KOPT-K1 (cell line): ENCODE results near the gene FAM98C.
"Not testable (repeated sequence)": the region's sequence is repeated elsewhere in the genome, so short reads cannot be mapped to it uniquely, and the experiment has no call there.

Experiments used
- H3K27ac ChIP-seq: fragments of 200-600 bp; sonication (generic); 2 replicates; pipeline ENCODE4 v1.5.1; 2016; ENCODE audit warnings: antibody characterized with exemption, mild to moderate bottlenecking, low read depth, low read length; ENCODE audit not compliant: poor library complexity, severe bottlenecking
- H3K36me3 ChIP-seq: fragments of 200-600 bp; sonication (generic); 2 replicates; pipeline ENCODE4 v1.5.1; 2017; ENCODE audit warnings: antibody characterized with exemption, mild to moderate bottlenecking, low read length, moderate library complexity; ENCODE audit not compliant: insufficient read depth
- H3K9me3 ChIP-seq: fragments of 200-600 bp; sonication (generic); 2 replicates; pipeline ENCODE4 v1.5.1; 2017; ENCODE audit warnings: antibody characterized with exemption, low read length, mild to moderate bottlenecking; ENCODE audit not compliant: insufficient read depth, poor library complexity, severe bottlenecking

FAM98C gene

DNA sequence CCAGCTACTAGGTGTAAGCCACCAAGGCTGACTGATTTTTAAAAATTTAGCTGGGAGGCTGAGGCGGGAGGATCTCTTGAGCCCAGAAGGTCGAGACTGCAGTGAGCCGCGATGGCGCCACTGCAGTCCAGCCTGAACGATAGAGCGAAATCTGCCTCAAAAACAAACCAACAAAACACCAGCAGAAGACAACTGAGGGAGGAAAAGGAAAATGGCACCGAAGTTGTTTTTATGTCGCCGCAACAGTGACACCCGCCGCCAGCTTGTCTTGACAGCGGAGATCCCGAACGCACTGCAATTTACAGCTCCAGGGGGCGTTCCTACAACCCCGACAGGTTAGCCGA lies 298 bp upstream of the FAM98C start:
- H3K36me3 ChIP-seq, result no peaks in the 10 kb centered on the region
- no peaks in the 10 kb centered on the region for H3K9me3 ChIP-seq
- H3K27ac ChIP-seq, result no peak overlapping the region

DNA sequence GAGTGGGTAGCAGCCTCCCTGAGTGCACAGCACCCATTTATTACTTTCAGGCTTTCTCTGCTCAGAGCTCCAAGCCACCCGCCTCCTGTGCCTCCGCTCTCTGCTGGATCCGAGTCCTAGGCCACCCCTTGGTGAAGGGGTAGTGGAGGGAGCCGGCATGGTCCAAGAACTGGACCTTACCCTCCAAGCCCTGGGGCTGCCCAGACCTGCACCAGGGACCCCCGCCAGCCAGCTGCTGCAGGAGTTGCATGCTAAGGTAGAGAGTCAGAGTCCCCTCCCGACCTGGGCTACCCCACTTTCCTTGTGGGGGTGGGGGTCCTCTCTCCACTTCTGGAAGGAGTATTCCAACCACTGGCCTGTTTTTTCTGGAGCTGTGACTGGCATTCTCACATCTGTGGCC lies 2.0 kb downstream of the FAM98C start:
- Histone ChIP-seq H3K36me3 (no peaks in the 10 kb centered on the region), H3K9me3 (no peaks in the 10 kb centered on the region), H3K27ac (no peak overlapping the region)

GRCh38 chr19:38405276-38405675 lies 2.4 kb downstream of the FAM98C start:
- no peaks in the 10 kb centered on the region for H3K36me3 ChIP-seq
- no peak overlapping the region for H3K27ac ChIP-seq

GRCh38 chr19:38409631-38410133 lies 6.8 kb downstream of the FAM98C start:
- Histone ChIP-seq H3K36me3 (no peaks in the 10 kb centered on the region), H3K9me3 (no peaks in the 10 kb centered on the region), H3K27ac (no peak overlapping the region)

More at GRCh38 chr19:38405276-38405675, 2.4 kb downstream of the FAM98C start:
- no peaks in the 10 kb centered on the region for H3K9me3 ChIP-seq

DNA sequence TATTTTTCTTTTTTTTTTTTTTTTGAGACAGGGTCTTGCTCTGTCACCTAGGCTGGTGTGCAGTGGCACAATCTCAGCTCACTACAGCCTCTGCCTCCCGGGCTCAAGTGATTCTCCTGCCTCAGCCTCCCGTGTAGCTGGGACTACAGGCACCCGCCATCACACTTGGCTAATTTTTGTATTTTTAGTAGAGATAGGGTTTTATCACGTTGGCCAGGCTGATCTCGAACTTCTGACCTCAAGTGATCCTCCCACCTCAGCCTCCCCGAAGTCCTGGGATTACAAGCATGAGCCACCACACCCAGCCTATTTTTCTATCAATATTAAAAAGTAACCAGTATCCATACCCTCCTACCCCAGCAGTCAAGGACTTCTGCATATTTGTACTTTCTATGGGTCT lies 7.5 kb downstream of the FAM98C start:
- H3K9me3 ChIP-seq, H3K27ac ChIP-seq, H3K36me3 ChIP-seq: not testable (repeated sequence)

DNA sequence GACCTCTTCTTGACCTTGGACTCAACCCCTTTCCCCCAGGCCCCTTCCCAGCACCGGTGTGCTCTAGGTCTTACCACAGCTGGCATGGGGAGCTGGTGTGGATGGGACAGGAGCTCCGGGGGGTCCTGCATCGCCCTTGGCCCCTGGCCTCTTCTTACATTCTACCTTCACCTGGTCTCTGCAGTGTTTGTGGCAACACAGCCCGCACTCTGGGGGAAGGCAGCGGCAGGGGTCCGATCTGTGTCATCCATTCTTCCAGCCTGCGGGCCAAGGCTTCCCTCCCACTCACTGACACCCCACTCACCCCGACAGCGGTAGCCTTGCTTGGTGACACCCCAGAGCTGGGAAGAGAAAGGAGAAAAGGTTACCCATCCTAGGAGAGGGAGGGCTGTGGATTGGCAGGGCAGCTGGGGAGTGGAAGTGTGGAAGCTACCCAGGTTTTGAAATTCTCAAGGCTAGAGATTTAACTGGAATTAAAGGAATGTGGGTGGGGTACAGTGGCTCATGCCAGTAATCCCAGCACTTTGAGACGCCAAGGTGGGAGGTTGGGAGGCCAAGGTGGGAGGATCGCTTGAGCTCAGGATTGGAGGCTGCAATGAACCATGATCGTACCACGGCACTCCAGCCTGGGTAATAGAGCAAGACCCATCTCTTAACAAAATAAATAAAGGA lies 8.3 kb downstream of the FAM98C start:
- no peak overlapping the region for H3K27ac ChIP-seq
- H3K9me3 ChIP-seq, result no peaks in the 10 kb centered on the region
- no peaks in the 10 kb centered on the region for H3K36me3 ChIP-seq

- not testable (repeated sequence) for H3K27ac ChIP-seq, H3K9me3 ChIP-seq, H3K36me3 ChIP-seq
Observed at GRCh38 chr19:38411898-38412297, 9.0 kb downstream of the FAM98C start.

DNA sequence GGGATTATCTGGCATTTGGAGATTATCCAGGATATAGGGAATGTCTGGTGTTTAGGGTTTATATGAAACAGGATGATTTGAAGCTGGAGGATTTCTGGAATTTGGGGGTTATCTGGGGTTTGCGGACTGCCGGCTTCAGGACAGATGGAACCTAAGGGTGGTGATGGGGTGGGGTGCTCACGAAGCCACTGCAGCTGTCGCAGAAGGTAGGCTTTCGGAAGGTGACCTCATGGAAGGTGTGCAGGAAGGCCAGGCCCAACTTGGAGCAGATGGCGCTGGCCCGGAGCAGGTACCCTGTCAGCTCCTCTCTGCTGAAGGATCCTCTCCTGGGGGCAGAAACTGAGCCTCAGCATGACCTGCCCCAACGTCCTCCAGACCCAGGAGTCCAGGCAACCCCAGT lies 9.6 kb downstream of the FAM98C start:
- Histone ChIP-seq H3K27ac (no peak overlapping the region), H3K36me3 (no peaks in the 10 kb centered on the region), H3K9me3 (no peaks in the 10 kb centered on the region)

DNA sequence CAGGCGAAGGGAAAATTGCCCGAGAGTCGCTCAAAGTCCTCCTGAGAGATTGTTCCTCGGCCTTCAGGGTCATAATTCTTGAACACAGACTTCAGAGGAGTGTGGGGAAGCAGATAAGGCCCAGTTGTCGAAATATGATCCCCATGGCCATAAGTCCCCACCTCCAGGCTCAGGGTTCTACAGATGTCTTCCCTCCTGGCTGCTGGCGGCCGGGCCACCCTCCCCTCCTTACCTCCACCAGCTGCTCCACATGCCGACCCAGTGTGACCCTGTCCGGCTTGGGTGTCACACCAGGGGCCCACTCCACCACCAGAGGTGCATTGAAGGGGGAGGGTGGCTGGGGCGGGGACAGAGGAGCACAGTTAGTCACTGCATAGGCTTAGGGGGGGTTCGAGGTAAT lies 10.1 kb downstream of the FAM98C start:
- H3K9me3 ChIP-seq, result no peaks in the 10 kb centered on the region
- no peak overlapping the region for H3K27ac ChIP-seq
- H3K36me3 ChIP-seq, result no peaks in the 10 kb centered on the region

DNA sequence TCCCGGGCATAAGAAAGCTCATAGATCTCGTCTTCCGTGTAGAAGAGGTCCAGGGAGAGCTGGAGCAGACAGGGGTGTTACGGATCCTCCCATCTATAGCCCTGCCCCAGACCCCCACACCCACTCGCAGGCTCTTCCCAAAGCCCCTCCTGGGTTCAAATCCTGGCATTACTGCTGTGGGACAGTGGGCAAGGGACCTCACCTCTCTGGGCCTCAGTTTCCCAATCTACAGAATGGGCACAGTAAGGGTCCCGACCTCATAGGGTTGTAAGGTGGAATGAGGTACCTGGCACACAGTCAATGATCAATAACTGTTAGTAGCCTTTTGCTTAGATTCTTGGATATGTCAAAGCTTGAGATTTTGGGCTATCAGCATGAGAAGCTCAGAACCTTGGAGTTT lies 10.5 kb downstream of the FAM98C start:
- no peak overlapping the region for H3K27ac ChIP-seq
- no peaks in the 10 kb centered on the region for H3K36me3 ChIP-seq
- no peaks in the 10 kb centered on the region for H3K9me3 ChIP-seq

DNA sequence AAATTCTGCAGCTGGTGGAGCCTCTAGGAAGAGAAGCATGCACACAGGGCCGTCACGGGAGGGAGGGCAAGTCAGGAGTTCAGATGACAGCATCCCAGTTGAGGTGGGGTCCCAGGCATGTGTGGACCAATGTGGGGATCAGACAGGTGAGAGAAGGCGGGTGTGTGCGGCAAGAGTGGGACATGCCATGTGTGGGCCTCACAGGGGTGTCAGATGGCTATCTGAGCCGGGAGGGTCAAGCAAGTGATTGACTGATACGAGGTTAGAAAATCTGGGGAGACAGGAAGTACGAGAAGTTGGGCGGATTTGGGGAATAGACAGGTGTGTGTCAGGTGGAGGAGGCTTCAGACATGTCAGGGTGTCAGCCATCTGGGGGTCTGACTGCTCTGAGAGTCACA lies 14.3 kb downstream of the FAM98C start:
- Histone ChIP-seq H3K27ac (no peak overlapping the region), H3K36me3 (no peaks in the 10 kb centered on the region), H3K9me3 (no peaks in the 10 kb centered on the region)

- H3K36me3 ChIP-seq, result no peaks in the 10 kb centered on the region
- H3K27ac ChIP-seq, result no peak overlapping the region
- H3K9me3 ChIP-seq, result no peaks in the 10 kb centered on the region
Observed at GRCh38 chr19:38417544-38418506, 14.9 kb downstream of the FAM98C start.

DNA sequence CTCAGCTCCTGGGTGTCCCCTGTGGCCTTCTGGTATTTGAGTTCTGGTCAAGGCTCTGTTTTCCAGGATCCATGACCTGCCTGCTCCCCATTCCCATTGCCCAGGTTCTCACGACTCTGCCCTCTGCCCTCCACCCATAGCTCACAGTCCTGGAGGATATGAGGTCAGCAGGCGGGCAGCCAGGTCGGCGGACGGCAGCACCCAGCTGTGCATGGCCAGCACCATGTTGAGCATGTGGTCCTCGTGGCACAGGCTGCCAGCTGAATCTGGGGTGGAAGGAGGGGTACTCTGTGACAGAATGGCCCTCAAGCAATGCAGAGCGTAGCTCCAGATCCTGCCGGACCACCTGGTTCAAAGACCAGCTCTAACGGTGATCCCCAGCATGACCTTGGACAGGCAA lies 18.0 kb downstream of the FAM98C start:
- Histone ChIP-seq H3K9me3 (no peaks in the 10 kb centered on the region), H3K27ac (no peak overlapping the region), H3K36me3 (no peaks in the 10 kb centered on the region)

GRCh38 chr19:38421856-38422255 lies 19.0 kb downstream of the FAM98C start:
- no peak overlapping the region for H3K27ac ChIP-seq

DNA sequence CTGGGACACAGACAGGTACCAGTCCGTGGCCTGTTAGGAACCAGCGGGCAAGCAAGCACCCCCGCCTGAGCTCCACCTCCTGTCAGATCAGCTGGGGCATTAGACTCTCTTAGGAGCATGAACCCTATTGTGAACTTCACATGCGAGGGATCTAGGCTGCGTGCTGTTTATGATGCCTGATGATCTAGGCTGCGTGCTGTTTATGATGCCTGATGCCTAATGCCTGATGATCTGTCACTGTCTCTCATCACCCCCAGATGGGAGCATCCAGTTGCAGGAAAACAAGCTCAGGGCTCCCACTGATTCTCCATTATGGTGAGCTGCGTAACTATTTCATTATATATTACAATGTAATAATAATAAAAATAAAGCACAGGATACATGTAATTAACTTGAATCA lies 19.5 kb downstream of the FAM98C start:
- no peak overlapping the region for H3K27ac ChIP-seq
- no peaks in the 10 kb centered on the region for H3K36me3 ChIP-seq
- no peaks in the 10 kb centered on the region for H3K9me3 ChIP-seq

More at GRCh38 chr19:38421856-38422255, 19.0 kb downstream of the FAM98C start:
- Histone ChIP-seq H3K36me3 (no peaks in the 10 kb centered on the region), H3K9me3 (no peaks in the 10 kb centered on the region)
